SK-N-SH (cell line): ENCODE measurements around the gene FLYWCH2. TPM values are rescaled to one million over a fixed set of nuclear protein-coding genes. Genes with fewer than 3 reads are reported as not detected.

Experiments used
- CTCF ChIA-PET: fragments of 300-600, 350-600 bp; formaldehyde crosslinking; extraction: SDS; loops from one replicate; lab custom pipeline; 2021; lab: Yijun Ruan, JAX
- POLR2A ChIA-PET: fragments of 350-600 bp; sonication (Branson Sonifier 250); formaldehyde crosslinking; extraction: SDS; loops from one replicate; lab custom pipeline; 2020; ENCODE audit warnings: antibody characterized with exemption, inconsistent platforms; lab: Yijun Ruan, JAX
- DNase-seq: peaks from one replicate; pipeline ENCODE4 v3.0.0; 2012
- H2AFZ ChIP-seq: fragments of 200-600 bp; sonication (generic); 2 replicates; pipeline ENCODE4 v1.8.1; 2016; ENCODE audit warnings: antibody characterized with exemption, mild to moderate bottlenecking, low read depth
- H3F3A ChIP-seq: fragments of 200-600 bp; sonication (generic); replicated peaks from 2 replicates; pipeline ENCODE3; 2016; ENCODE audit warnings: antibody characterized with exemption, mild to moderate bottlenecking; ENCODE audit not compliant: insufficient read depth
- H3K27ac ChIP-seq, 2 experiments: fragments of 200-500 bp in 1 of 2; fragments of 200-600 bp in 1 of 2; sonication (Bioruptor generic) in 1 of 2; sonication (generic), shearing (Covaris generic) in 1 of 2; 2 replicates each; pipeline versions ENCODE4 v1.5.1 to v1.6.1; 2014 to 2016; ENCODE audit warnings: low read depth in 2 of 2, inconsistent platforms in 1 of 2, low read length in 1 of 2, mild to moderate bottlenecking in 1 of 2, mixed read lengths in 1 of 2
- H3K27me3 ChIP-seq: fragments of 200-600 bp; sonication (generic), shearing (Covaris generic); 2 replicates; pipeline ENCODE4 v1.6.1; 2016; ENCODE audit warnings: mixed run types; ENCODE audit not compliant: insufficient read depth
- H3K36me3 ChIP-seq, 2 experiments: fragments of 200-500 bp in 1 of 2; fragments of 200-600 bp in 1 of 2; sonication (Bioruptor generic) in 1 of 2; sonication (generic) in 1 of 2; replicated peaks in 1 of 2; 2 replicates each; pipeline versions ENCODE3 to v1.5.1; 2014 to 2016; ENCODE audit warnings: low read length in 1 of 2, mild to moderate bottlenecking in 1 of 2; ENCODE audit not compliant: insufficient read depth in 2 of 2, control insufficient read depth in 1 of 2
- H3K4me1 ChIP-seq, 2 experiments: fragments of 200-500 bp in 1 of 2; fragments of 200-600 bp in 1 of 2; sonication (Bioruptor generic) in 1 of 2; sonication (generic), shearing (Covaris generic) in 1 of 2; 2 replicates each; pipeline versions ENCODE4 v1.5.1 to v1.6.1; 2014 to 2016; ENCODE audit warnings: low read depth in 1 of 2, low read length in 1 of 2, mixed run types in 1 of 2; ENCODE audit not compliant: insufficient read depth in 2 of 2, control insufficient read depth in 1 of 2
- H3K4me2 ChIP-seq: fragments of 200-600 bp; sonication (generic), shearing (Covaris generic); 2 replicates; pipeline ENCODE4 v1.6.1; 2017; ENCODE audit warnings: mixed run types
- H3K4me3 ChIP-seq, 2 experiments: fragments of 200-500 bp in 1 of 2; fragments of 200-600 bp in 1 of 2; sonication (Bioruptor generic) in 1 of 2; sonication (generic), shearing (Covaris generic) in 1 of 2; 2 replicates each; pipeline versions ENCODE4 v1.5.1 to v1.8.1; 2014 to 2016; ENCODE audit warnings: low read depth in 2 of 2, inconsistent platforms in 1 of 2, low read length in 1 of 2, mild to moderate bottlenecking in 1 of 2, mixed read lengths in 1 of 2, moderate library complexity in 1 of 2
- H3K79me2 ChIP-seq: fragments of 200-600 bp; sonication (generic); 2 replicates; pipeline ENCODE4 v1.8.1; 2017; ENCODE audit warnings: mild to moderate bottlenecking; ENCODE audit not compliant: insufficient read depth
- H3K9ac ChIP-seq: fragments of 200-600 bp; sonication (generic); 2 replicates; pipeline ENCODE4 v1.6.1; 2017; ENCODE audit warnings: mixed run types
- H3K9me2 ChIP-seq: fragments of 200-600 bp; sonication (generic); 2 replicates; pipeline ENCODE4 v1.6.1; 2017; ENCODE audit warnings: mixed run types
- H3K9me3 ChIP-seq: fragments of 200-600 bp; sonication (generic); 2 replicates; pipeline ENCODE4 v1.6.1; 2017; ENCODE audit warnings: mixed run types, mild to moderate bottlenecking, moderate library complexity
- H4K20me1 ChIP-seq: fragments of 200-600 bp; sonication (generic); 2 replicates; pipeline ENCODE4 v1.6.1; 2017; ENCODE audit warnings: mild to moderate bottlenecking, mixed run types; ENCODE audit not compliant: insufficient read depth
- CHD2 ChIP-seq: fragments of 150-350 bp; IDR thresholded peaks from 2 replicates; pipeline ENCODE4 v1.6.1; 2018; ENCODE audit warnings: low read length; ENCODE audit not compliant: partially characterized antibody
- ELF1 ChIP-seq: IDR thresholded peaks from 2 replicates; pipeline ENCODE4 v1.4.0; 2012
- EP300 ChIP-seq, 2 experiments: IDR thresholded peaks; 2 replicates each; pipeline versions ENCODE4 v1.4.0 to v1.6.1; 2012; ENCODE audit warnings: borderline replicate concordance in 1 of 2, low read depth in 1 of 2, low read length in 1 of 2
- FOSL2 ChIP-seq: IDR thresholded peaks from 2 replicates; pipeline ENCODE4 v1.4.0; 2012; ENCODE audit warnings: low read depth, mild to moderate bottlenecking, moderate library complexity, borderline replicate concordance
- FOXJ3 ChIP-seq: sonication (generic); formaldehyde crosslinking; IDR thresholded peaks from 2 replicates; pipeline ENCODE4 v1.5.1; 2020; ENCODE audit warnings: mild to moderate bottlenecking, missing genetic modification reagents
- FOXM1 ChIP-seq: IDR thresholded peaks from 2 replicates; pipeline ENCODE4 v1.4.0; 2012; ENCODE audit warnings: low read depth, mild to moderate bottlenecking
- GABPA ChIP-seq: IDR thresholded peaks from 2 replicates; pipeline ENCODE4 v1.4.0; 2012; ENCODE audit warnings: low read depth, mild to moderate bottlenecking
- JUND ChIP-seq: IDR thresholded peaks from 2 replicates; pipeline ENCODE4 v1.4.0; 2012
- MEF2A ChIP-seq: IDR thresholded peaks from 2 replicates; pipeline ENCODE4 v1.4.0; 2012; ENCODE audit warnings: low read depth, borderline replicate concordance
- NFIC ChIP-seq: IDR thresholded peaks from 2 replicates; pipeline ENCODE4 v1.4.0; 2012; ENCODE audit warnings: borderline replicate concordance
- NRF1 ChIP-seq: IDR thresholded peaks from 2 replicates; pipeline ENCODE4 v1.6.1; 2012; ENCODE audit warnings: low read depth, mild to moderate bottlenecking, low read length
- PBX3 ChIP-seq: IDR thresholded peaks from 2 replicates; pipeline ENCODE4; 2012
- POLR2AphosphoS5 ChIP-seq: IDR thresholded peaks from 2 replicates; pipeline ENCODE4 v1.6.1; 2012; ENCODE audit warnings: low read depth, low read length
- RAD21 ChIP-seq: IDR thresholded peaks from 2 replicates; pipeline ENCODE4 v1.6.1; 2012; ENCODE audit warnings: mild to moderate bottlenecking, low read length
- RCOR1 ChIP-seq: fragments of 150-350 bp; IDR thresholded peaks from 2 replicates; pipeline ENCODE4 v1.6.1; 2017; ENCODE audit warnings: antibody characterized with exemption, low read length
- REST ChIP-seq: IDR thresholded peaks from 2 replicates; pipeline ENCODE4 v1.6.1; 2012; ENCODE audit warnings: mild to moderate bottlenecking, low read depth, low read length, moderate library complexity
- TAF1 ChIP-seq: IDR thresholded peaks from 2 replicates; pipeline ENCODE4 v1.6.1; 2012; ENCODE audit warnings: low read depth, mild to moderate bottlenecking, low read length, moderate library complexity, borderline replicate concordance
- TCF12 ChIP-seq: IDR thresholded peaks from 2 replicates; pipeline ENCODE4 v1.4.0; 2012
- YY1 ChIP-seq: IDR thresholded peaks from 2 replicates; pipeline ENCODE4 v1.4.0; 2012; ENCODE audit warnings: low read depth, mild to moderate bottlenecking
- WGBS: methylation state at CpG from one replicate; pipeline ENCODE4 v1.1.6; 2017; ENCODE audit warnings: low lambda C conversion rate; 5-methylcytosine and 5-hydroxymethylcytosine counted together
- polyA plus RNA-seq, 3 experiments: library from polyadenylated mRNA; depleted of rRNA; stranded (reverse); fragments of >200 nt; gene quantifications; 2 replicates each; pipeline ENCODE4 v1.2.3, GENCODE V29; 2012
- TF ChIP-seq, protein P1 (sequence below): IDR thresholded peaks from 2 replicates; pipeline ENCODE4 v1.4.0; 2012; ENCODE audit warnings: low read depth, borderline replicate concordance
- TF ChIP-seq, protein P2 (sequence below): fragments of 150-350 bp; IDR thresholded peaks from 2 replicates; pipeline ENCODE4 v1.6.1; 2016; ENCODE audit warnings: mild to moderate bottlenecking, low read depth, low read length
- TF ChIP-seq, protein P3 (sequence below): IDR thresholded peaks from 2 replicates; pipeline ENCODE4 v1.4.0; 2012; ENCODE audit warnings: low read depth

The FLYWCH2 gene
- polyA plus RNA-seq, 1 of the 3 experiments (the other 2 are of a cell fraction) = 64.8 TPM

GRCh38 chr16:2939968-2940367 is 57.0 kb downstream of the FLYWCH2 start:
- CTCF ChIA-PET = interaction anchor here (1.4 to 4.7 kb wide), 4 partner anchors 13 to 45 kb away, joined by 3 to 21 read pairs (median 12); no protein-coding TSS in a partner anchor
- Histone ChIP-seq H3K4me2 (no peak overlapping the region), H3K4me3 (no peak overlapping the region), H4K20me1 (no peaks in the 10 kb centered on the region), H3K79me2 (no peaks in the 10 kb centered on the region), H3K9ac (no peak overlapping the region), H3K9me3 (no peaks in the 10 kb centered on the region), H3K4me1 (no peaks in the 10 kb centered on the region), H3K27me3 (no peaks in the 10 kb centered on the region), H3K9me2 (no peaks in the 10 kb centered on the region), H3K36me3 (peaks cover 27 to 31% of the 10 kb centered on the region in 2 experiments), H2AFZ (no peak overlapping the region), H3K27ac (no peak overlapping the region), H3F3A (no peaks in the 10 kb centered on the region)
- DNase-seq = no peak
- POLR2A ChIA-PET = no interaction called here
- WGBS = 94% methylated on average over 2 of the region's 2 CpGs
- no peak for TF ChIP-seq MEF2A
- no peak for TF ChIP-seq YY1
- no peak for TF ChIP-seq NRF1
- TF ChIP-seq EP300 (IDR thresholded peaks at IDR 0.05; ENCODE audit: borderline replicate concordance in 1 of 2, low read depth in 1 of 2, low read length in 1 of 2) = no peak
- TF ChIP-seq RCOR1 = no peak
- TF ChIP-seq, protein P1, sequence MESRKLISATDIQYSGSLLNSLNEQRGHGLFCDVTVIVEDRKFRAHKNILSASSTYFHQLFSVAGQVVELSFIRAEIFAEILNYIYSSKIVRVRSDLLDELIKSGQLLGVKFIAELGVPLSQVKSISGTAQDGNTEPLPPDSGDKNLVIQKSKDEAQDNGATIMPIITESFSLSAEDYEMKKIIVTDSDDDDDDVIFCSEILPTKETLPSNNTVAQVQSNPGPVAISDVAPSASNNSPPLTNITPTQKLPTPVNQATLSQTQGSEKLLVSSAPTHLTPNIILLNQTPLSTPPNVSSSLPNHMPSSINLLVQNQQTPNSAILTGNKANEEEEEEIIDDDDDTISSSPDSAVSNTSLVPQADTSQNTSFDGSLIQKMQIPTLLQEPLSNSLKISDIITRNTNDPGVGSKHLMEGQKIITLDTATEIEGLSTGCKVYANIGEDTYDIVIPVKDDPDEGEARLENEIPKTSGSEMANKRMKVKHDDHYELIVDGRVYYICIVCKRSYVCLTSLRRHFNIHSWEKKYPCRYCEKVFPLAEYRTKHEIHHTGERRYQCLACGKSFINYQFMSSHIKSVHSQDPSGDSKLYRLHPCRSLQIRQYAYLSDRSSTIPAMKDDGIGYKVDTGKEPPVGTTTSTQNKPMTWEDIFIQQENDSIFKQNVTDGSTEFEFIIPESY = no peak
- TF ChIP-seq FOXJ3 (CRISPR knock-in tag) = no peak

- Histone ChIP-seq H3K27me3 (no peaks in the 10 kb centered on the region), H3K4me3 (no peak overlapping the region)
- POLR2A ChIA-PET = no interaction called here
- TF ChIP-seq CHD2 (no peak), JUND (no peak), FOXM1 (no peak), REST (no peak), POLR2AphosphoS5 (no peak), GABPA (no peak), PBX3 (no peak), MEF2A (no peak), ELF1 (no peak), EP300 (IDR thresholded peaks at IDR 0.05; ENCODE audit: borderline replicate concordance in 1 of 2, low read depth in 1 of 2, low read length in 1 of 2) (no peak), RAD21 (no peak), RCOR1 (no peak), TAF1 (no peak), FOSL2 (no peak), TCF12 (no peak), NFIC (no peak)
- TF ChIP-seq, protein P2, sequence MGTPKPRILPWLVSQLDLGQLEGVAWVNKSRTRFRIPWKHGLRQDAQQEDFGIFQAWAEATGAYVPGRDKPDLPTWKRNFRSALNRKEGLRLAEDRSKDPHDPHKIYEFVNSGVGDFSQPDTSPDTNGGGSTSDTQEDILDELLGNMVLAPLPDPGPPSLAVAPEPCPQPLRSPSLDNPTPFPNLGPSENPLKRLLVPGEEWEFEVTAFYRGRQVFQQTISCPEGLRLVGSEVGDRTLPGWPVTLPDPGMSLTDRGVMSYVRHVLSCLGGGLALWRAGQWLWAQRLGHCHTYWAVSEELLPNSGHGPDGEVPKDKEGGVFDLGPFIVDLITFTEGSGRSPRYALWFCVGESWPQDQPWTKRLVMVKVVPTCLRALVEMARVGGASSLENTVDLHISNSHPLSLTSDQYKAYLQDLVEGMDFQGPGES = no peak
- TF ChIP-seq, protein P3, sequence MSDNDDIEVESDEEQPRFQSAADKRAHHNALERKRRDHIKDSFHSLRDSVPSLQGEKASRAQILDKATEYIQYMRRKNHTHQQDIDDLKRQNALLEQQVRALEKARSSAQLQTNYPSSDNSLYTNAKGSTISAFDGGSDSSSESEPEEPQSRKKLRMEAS = no peak
- TF ChIP-seq, all 33 proteins: peak for 0
- H2AFZ ChIP-seq = no peak overlapping the region
- WGBS = 95% methylated on average over 4 of the region's 4 CpGs
- no peak overlapping the region for H3K27ac ChIP-seq
- no peak overlapping the region for H3K9ac ChIP-seq
- peaks cover 25 to 33% of the 10 kb centered on the region in 2 experiments for H3K36me3 ChIP-seq
- no peaks in the 10 kb centered on the region for H3F3A ChIP-seq
- no peaks in the 10 kb centered on the region for H3K4me1 ChIP-seq
- no peaks in the 10 kb centered on the region for H3K79me2 ChIP-seq
- no peak overlapping the region for H3K4me2 ChIP-seq
- no peaks in the 10 kb centered on the region for H3K9me3 ChIP-seq
- CTCF ChIA-PET = interaction anchor here (0.6 to 4.7 kb wide), 5 partner anchors 15 to 28 kb away, joined by 3 to 21 read pairs (median 4); no protein-coding TSS in a partner anchor
- H4K20me1 ChIP-seq = no peaks in the 10 kb centered on the region
- no peaks in the 10 kb centered on the region for H3K9me2 ChIP-seq
- no peak for DNase-seq
Observed at GRCh38 chr16:2942045-2942444, 59.0 kb downstream of the FLYWCH2 start.
